WTC11 (cell line): ENCODE results near the gene MTOR.

ENCODE experiments used
- CREB1 ChIP-seq: sonication (generic); formaldehyde crosslinking; IDR thresholded peaks from 2 replicates; pipeline ENCODE4 v1.8.0; 2023; ENCODE audit warnings: mild to moderate bottlenecking, missing genetic modification reagents
- CTCF ChIP-seq: fragments of 200-600 bp; IDR thresholded peaks from 2 replicates; pipeline ENCODE4 v1.8.0; 2022; ENCODE audit warnings: antibody characterized with exemption
- E2F5 ChIP-seq: sonication (generic); formaldehyde crosslinking; IDR thresholded peaks from 2 replicates; pipeline ENCODE4 v1.8.1; 2022; ENCODE audit warnings: mild to moderate bottlenecking, moderate library complexity, missing genetic modification reagents
- NR2C2 ChIP-seq: sonication (generic); formaldehyde crosslinking; IDR thresholded peaks from 2 replicates; pipeline ENCODE4 v1.8.0; 2022; ENCODE audit warnings: mild to moderate bottlenecking, missing genetic modification reagents
- SP1 ChIP-seq: sonication (generic); formaldehyde crosslinking; conservative IDR thresholded peaks from 2 replicates; pipeline ENCODE4 v1.8.1; 2022; ENCODE audit warnings: missing genetic modification reagents
- USF1 ChIP-seq: sonication (generic); formaldehyde crosslinking; IDR thresholded peaks from 2 replicates; pipeline ENCODE4 v1.8.0; 2022; ENCODE audit warnings: mild to moderate bottlenecking, missing genetic modification reagents

- no peak for TF ChIP-seq SP1 (CRISPR knock-in tag)
- no peak for TF ChIP-seq CTCF
- TF ChIP-seq NR2C2: no peak
- TF ChIP-seq E2F5 (CRISPR knock-in tag): no peak
- TF ChIP-seq USF1: no peak
- no peak for TF ChIP-seq CREB1
Measured at GRCh38 chr1:11187931-11188330, 74.4 kb downstream of the MTOR start.
